ENCODE data around the gene CHD9.

Gene CHD9

DNA sequence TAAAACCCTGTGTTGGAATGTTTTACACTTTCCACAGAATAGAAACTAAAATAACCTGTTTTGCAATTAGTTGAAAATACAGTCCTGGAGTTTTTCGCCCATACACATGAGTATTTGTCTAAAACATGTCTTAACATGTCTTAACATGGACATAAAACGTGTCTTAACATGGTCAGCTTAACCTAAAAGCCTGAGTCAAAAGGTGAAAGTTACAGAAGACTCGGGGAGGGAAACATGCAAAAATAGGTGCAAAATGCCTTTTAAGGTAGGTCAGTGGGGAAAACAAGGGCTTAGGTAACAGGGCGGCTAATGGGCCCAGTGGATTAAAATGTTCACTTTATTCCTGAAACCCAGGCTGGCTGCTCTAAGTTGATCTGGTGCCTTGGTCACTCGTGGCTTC, 323.3 kb downstream of the CHD9 start:
- peaks cover 0 to 3% of the 10 kb centered on the region in 2 donors for H3K36me3 Mint-ChIP-seq
- peaks cover 3 to 4% of the 10 kb centered on the region in 2 donors for H3K4me1 Mint-ChIP-seq
- H3K27me3 Mint-ChIP-seq: peaks cover 41 to 60% of the 10 kb centered on the region in 2 donors
- peaks cover 0 to 3% of the 10 kb centered on the region in 2 donors for H3K9me3 Mint-ChIP-seq
- H3K4me3 Mint-ChIP-seq: no peak overlapping the region
- DNase-seq (no peak), ATAC-seq (replicated peaks) (no peak)
- no peak overlapping the region for H3K27ac Mint-ChIP-seq
